GM21360 (cell line): ENCODE measurements around the gene BHLHA15.

Experiments used
- ATAC-seq: cut with Tn5 transposase; IDR thresholded peaks from one replicate; pipeline ENCODE4 v1.9.1; 2021; ENCODE audit warnings: mild to moderate bottlenecking, moderate library complexity; ENCODE audit not compliant: unreplicated experiment

The BHLHA15 gene

DNA sequence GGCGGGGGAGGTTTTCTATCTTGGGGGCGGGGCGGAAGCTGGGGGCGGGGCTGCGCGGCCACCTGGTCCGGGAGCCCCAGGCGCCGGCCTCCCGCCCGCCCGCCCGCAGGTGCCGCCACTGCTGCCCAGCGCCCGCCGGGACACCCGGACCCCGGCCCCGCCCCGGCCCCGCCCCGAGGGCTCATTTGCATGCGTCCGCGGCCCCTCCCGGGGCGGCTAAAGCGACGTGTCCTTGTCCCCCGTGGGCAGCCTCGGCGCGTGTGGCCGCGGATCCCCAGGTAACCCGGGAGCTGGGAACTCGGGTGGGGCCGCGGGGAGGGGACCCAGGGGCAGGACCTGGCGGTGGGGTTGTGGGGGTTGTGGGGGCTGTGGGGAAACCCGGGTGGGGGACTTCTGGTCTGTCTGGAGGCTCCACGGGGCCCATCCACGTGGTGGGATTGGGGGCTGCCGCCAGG lies at the start of gene BHLHA15:
BHLHA15 (plus strand) TSS at position 219 of the 455 bp plus-strand sequence. CDS start 871 bp downstream, outside the sequence.
- no peak for ATAC-seq

DNA sequence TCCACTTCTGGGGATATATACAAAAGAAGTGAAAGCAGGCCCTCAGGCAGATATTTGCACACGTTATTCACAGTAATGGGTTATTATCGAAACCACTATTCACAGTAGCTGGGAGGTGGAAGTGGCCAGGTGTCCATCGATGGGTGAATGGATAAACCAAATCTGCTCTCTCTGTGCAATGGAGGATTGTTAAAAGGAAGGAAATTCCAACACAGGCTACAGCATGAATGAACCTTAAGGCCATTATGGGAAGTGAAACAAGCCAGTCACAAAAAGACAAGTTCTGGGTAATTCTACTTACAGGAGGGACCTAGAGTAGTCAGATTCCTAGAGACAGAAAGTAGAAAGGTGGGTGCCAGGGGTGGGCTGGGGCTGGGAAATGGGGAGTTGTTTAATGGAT lies 48.5 kb upstream of the BHLHA15 start:
- ATAC-seq = no peak

DNA sequence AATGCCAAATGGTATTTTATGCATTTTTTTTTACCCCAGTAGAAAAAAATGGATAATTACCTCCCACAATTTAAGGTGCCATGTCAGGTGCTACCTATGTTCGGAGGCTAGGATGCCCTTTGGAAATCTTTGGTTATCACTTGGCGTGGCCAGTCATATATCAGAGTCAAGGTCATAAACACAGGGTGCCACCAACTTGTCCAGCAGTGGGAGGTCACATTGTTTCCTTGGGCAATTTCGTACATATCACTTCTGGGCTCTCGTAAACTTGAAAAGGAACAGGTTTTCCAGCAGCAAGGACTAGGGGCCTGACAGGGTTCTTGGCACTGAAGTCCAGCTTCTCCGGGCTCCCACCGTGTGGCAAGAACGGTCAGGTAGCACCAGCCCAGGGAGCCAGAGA lies 48.0 kb upstream of the BHLHA15 start:
- no peak for ATAC-seq

DNA sequence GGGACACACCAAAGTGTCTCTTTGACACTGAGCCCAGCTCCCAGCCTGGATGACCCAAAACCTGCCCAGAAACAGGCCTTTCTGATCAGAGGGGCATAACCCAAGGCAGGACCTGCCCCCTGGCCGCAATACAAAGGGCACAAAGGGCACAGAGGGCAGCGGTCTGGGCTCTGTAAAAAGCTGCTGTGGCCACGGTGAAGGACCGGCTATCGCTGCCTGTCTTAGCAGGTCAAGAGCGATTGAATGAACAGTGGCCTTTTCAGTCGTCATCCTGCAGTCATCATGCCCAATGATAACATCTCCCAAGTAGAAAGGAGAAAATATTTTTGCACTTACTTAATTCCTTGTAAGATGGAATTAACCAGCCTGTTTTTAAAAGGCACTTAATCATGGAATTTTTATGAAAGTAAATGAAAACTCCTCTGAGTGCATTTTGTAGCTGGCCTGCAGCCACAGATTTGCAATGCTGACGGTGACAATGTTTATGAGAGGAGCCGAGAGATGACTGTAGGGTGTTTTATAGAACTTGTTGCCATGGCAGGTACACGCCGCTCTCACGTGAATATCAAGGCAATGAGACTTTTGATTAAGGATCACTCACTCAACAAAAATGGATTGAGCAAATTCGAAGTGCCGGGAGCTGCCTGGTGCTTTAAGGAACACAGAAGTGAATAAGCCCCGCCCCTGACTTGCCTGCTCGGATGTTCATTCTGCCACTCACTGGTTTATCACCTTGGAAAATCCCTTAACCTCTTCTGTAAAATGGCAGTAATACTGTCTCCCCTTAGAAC lies 47.3 kb upstream of the BHLHA15 start:
- ATAC-seq = no peak

DNA sequence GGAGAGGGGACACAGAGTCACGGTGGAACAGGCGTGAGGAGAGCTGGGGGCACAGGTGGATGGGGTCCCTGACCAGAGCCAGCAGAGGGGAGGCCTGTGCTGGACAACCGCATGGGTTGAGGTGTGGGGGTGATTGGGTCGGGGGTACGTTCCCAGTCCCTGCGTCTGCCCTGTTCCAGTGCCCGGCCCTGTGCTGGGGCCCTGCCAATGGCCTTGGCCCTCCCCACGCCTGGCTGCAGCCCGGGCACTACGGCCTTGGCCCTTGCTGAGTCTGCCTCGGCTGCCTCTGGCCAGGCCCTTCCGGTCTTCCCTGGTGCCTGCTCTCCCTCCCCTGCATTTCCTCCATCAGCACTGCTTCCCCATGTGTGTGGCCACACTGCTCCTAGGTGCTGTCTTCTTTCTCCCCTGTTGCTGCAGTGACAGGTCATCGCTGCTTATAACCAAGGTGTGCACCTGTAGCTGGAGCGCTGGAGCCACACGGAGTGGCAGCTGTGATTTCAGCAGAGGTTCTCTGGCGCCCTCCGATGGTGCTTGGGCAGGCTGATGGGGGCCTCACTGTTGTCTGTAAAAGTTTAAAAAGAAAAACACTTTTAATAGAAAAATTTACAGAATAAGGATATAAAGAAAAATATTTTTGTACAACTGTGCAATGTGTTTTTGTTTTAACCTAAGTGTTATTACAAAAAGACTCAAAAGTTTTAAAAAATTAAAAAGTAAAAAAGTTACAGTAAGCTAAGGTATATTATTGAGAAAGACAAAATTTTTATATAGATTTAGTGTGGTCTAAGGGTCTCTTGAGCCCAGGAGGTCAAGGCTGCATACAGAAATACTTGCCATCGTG lies 45.2 kb upstream of the BHLHA15 start:
- peak; percentile 66 for ATAC-seq

DNA sequence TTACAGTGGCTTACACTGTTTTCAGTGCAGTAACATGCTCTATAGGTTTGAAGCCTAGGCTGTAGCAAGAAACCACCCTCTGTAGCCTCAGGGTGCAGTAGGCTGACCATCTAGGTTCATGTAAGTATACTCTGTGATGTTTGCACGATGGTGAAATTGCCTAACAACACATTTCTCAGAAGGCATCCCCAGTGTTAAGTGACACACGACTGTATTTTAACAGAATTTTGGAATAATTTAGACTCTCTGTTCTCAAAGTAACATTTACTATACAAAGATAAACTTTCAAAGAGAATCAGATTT lies 44.6 kb upstream of the BHLHA15 start:
- no peak for ATAC-seq

DNA sequence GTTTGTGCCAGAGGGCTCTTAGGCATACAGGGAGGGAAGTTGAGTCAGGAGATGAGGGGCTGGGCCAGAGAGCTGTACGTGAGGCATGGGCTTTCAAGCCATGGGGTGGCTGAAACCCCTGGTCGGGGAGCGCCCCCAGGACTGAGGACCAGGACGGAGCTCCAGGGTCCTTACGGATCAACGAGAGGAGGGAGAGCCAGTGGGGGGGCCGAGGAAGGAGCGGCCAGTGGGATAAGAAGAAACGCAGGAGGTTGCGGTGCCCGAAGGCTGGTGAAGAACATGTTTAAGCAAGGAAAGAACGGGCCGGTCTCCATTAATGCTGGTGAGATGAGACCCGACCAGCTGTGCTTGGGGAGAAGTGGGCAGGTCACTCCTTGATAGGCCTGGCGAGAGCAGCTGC lies 43.6 kb upstream of the BHLHA15 start:
- ATAC-seq = no peak

DNA sequence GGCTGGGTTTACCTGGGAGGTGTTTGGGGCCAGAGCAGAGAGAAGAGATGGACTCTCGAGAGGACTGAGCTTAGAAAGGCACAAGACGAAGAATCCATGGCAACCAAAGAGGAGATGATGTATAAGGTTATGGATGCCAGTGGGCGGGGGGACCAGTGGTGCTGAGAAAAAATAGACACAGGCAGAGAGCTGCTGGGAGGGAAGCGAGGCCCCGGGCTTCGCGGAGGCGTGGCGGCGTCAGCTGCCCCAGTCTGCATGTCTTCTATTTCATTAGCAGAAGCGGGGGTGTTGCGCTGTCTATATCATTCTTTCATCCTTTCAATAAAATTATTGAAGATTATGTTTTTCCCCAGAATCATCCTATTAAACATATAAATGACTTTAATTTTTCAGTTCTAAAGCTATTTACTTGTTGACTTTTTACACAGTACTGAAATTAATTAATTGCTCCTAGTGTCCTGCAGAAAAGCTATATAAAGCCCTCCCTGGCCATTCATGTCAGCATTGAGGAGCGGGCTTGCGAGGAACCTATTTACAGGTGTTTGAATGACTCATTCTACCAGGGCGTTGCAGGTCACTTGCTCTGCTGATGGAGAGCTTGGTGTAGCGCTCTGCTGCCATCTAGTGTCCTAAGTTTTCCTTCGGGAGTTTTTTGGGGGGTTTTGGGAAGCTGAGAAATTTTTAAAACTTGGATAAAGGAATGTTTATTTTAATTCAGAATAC lies 42.9 kb upstream of the BHLHA15 start:
- no peak for ATAC-seq

DNA sequence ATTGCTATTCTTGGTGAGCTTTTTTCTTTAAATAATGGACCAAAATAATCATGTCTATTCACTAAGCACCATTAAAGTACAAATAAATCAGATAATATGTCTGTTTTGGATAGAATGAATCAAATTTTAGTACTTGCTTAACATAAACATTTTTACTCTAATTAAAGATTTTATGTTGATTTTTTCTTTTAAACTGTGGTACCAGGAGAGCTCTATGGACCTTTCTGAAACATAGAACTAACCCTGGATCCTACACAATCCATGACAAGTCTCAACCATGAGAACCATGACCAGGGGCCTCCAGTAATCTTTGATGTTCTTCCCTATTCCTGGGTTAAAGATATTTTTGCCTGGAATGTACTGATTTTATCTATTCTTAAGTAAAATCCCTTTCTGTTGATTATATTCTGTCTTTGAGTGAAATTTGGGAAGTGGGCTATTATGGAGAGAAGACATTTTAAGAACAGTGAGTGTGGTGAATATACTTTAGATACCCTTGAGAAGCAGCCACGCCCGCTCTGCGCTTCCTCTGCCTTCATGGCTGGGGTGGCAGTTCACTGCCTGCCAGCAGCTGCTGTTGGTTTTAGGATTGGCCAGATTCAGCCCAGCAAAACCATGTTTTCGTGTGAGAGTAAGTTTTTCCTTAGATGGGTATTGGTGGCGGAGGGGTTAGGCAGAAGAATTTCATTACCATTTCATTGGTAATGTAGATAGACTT lies 42.2 kb upstream of the BHLHA15 start:
- ATAC-seq = no peak

DNA sequence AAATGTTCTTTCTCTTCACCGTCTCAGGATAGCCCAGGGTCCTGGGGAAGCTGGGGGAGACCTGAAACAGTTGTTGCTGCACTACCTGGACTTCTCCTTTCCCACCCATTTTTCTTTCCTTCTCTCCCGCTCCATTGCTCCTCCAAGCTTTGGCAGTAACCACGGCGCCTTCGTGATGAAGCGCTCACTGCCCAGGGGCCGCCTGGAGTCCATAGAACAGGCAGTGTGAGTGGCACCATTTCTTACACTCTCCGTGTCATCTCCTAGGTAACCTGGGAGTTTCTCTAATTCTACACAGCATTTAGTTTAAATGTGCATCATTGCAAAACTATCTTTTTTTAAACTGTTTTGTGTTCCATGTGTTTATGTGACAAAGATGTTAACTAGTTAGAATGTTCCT lies 40.3 kb upstream of the BHLHA15 start:
- no peak for ATAC-seq

DNA sequence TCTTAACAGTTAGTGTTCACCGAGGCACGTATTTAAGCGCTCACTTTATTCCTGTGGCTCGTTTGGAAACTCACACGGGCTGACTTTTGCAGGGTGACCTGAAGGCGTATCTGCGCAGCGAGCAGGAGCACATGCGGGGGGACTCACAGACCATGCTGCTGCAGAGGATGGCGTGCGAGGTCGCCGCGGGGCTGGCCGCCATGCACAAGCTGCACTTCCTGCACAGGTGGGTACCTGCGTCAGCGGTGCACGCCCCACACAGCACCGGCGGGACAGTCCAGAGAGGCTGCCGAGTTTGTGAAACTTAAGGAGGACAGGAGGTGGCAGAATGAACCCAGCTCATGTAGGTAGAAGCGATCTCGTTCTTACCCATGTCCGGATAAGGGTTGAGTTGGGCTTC lies 39.8 kb upstream of the BHLHA15 start:
- ATAC-seq = no peak

DNA sequence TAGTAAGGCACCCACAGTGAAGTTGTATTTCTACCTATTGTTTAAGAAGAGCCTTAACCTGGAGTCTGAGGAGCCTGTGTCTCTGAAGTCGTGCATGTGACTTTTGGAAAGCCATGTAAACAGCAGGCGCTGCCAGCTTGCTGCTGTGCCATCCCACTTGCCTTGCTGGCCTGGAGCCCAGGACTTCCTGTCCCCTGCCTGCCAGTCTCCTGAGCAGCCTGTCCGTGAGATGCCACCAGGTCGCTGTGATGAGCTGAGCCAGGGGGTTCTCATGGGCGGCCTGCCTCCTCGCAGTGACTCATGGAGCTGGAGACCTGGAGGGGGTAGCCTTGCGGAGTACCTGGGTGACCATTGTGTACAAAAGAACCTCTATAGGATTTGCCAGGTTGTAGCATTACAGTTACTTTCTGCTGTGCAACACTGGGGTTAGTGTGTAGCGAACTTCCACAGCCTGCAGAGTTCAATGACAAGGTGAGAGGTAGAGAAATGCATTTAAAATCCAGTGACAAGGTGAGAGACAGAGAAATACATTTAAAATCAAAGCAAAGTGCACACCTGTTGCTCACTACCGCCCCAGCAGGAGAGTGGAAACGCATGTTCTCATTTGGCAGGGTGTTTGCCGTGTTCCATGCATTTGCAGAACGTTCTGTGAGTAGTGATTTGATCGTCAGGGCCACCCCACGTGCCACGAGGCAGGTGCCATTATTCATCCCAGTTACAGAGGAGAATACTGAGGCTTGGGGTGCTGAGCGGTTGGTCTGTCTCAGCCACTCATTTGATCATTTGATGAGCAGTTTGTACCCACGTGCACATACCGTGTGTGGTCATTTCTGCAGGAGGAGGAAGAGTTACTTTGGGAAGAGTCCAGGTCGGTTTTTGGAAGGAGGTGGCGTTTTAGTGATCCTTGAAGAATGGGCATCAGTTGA lies 36.6 kb upstream of the BHLHA15 start:
- ATAC-seq = no peak

DNA sequence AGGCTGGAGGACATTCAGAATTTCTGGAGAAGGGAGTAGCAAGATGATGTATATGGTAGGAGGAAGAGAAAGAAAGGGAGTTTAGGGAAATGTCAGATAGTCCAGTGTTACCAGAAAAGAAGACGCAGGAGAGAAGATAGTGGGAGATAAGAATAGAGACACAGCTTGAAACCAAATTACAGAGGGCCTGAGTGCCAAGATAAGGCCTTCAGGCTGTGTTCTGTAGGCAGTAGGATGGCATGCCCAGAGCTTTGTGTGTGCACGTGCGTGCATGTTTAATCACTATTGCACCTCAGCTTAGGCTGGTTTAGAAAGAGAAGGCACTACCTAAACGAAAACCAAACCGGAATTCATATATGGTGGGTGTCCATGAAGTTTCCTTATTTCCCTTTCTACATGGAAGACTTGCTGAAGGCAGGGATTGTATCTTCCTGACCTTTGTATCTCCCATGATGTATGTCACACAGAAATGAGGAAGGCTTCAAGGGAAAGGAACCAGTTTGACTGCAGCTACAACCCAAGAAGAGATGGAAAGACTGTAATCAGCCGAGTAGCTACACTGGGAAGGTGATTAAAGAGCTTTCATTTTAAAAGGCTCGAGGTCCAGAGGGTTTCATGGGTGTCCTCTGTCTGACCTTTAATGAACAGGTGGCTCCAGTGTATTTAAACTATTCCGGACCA lies 35.8 kb upstream of the BHLHA15 start:
- ATAC-seq = no peak

DNA sequence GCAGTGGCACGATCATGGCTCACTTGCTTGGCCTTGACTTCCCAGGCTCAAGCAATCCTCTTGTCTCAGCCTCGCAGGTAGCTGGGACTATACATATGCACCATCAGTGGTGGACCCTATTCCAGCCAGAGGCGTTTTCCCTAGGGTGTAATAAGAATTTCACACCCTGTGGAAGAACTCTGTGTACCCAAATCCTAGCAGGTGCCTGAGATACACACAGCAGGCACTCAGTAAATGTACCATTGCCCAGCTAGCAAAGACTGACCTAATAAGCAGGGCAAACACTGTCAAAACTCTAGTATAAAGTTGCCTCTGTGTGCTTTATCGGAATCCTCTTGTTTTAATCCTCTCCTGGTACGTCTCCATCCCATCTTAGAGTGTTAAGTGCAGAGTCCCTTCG lies 33.7 kb upstream of the BHLHA15 start:
- no peak for ATAC-seq

DNA sequence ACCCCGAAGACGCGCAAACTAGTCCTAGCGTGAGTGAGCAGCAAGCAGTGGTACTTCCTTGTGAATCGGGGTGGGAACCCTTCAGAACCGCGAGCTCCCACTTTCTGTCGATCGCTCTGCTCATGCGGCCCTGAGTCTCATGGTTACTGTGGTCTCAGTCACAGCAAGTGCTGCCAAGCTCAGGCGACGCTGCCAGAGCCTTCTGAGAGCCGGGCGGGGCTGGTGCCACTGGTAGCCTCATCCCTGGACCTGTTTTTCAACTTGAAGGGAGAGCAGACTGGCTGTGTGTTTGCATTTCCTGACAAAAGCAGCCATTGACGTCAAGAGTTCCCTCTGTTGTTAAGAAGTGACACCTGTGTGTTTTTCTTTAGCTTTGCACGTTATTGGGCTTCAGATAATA lies 32.9 kb upstream of the BHLHA15 start:
- ATAC-seq = no peak

DNA sequence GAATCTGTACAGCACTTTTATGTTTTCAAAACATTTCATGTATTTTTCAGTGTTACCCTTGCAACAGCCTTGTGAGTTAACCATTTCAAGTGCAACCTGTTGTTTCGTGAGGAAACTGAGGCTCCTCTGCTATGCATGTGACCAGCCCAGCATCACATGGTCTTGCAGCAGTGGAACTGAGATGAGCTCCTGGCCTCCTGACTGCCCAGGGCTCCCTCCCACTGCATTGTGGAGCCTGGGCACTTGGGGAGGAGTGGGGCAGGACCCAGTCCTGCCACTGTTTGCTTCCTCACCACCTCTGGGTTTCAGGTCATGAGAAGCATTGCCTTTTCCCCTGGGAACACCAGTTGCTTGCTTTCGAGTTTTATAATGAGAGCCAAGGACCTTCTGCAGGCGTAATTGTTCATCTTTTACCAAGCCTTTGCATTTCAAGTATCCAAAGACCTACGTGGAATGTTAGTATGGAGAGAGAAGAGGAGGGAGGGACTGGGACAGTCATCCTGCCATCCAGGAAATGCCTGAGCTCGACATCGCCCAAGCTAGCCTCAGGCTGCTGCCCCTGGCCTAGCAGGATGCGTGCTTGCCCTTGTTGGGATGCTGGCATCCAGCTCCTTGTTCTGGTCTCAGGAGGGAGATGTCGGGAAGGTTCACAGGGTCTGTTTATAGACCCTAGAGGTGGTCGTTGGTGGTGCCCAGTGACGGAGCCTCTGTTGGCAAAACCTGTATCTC lies 32.3 kb upstream of the BHLHA15 start:
- no peak for ATAC-seq

DNA sequence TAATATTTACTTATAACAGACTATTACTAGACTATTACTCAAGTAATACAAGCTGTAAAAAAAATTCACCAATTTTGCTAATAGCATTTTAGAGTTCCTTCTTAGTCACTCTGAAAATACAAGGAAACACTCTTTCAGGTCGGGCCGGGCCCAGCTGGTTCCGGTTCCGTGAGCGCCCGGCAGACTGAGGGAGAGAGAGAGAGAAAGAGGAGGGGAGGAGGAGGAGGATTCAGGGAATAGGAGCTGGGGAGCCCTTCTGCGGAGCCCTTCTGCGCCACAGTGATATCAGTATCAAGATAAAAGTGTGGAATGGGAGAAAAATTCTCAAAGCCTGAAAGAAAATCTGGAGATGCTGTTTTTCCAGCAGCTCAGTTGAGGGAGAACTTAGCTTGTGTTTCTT lies 30.5 kb upstream of the BHLHA15 start:
- ATAC-seq = no peak

DNA sequence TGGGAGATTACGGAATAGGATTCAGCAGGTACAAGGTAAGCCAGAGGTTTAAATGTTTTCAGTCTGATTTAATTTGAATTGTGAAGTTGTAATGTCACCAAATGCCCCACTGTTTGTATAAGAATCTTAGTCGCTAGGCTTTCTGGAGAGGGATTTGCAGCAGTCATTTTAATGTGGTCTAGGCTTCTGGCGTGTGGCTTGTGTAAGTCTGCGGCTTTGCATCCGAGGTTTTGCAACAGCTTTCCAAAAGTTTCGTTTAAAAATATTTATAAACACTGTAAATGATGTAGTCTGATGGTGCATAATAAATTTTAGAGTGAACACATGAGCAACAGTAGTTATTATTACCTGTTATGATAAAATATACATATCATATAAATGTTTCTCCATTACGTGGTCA lies 26.1 kb upstream of the BHLHA15 start:
- ATAC-seq = no peak
